ACHN (cell line): ENCODE measurements around the gene TNNT2.
A peak's percentile ranks its signal among the peaks of the same experiment; 100 is the strongest.

Experiments
- DNase-seq: peaks from one replicate; pipeline ENCODE4 v3.0.0-alpha.2; 2015
- in situ Hi-C: cut with HindIII; loops from 2 replicates; pipeline ENCODE4 v1.10.0; 2017; ENCODE audit warnings: low sequenced_read_pairs, low pct_ligation_motif_present, low pct_unique_long_range_greater_than_20kb

TNNT2 gene

GRCh38 chr1:201360901-201361651, 16.4 kb downstream of the TNNT2 start:
- no peak for DNase-seq
- in situ Hi-C loops = no loop called here

GRCh38 chr1:201360486-201360885, 17.0 kb downstream of the TNNT2 start:
- DNase-seq = no peak
- in situ Hi-C loops = no loop called here

GRCh38 chr1:201359873-201360210, 17.6 kb downstream of the TNNT2 start:
- in situ Hi-C loops = no loop called here

GRCh38 chr1:201359031-201359872, 18.2 kb downstream of the TNNT2 start:
- in situ Hi-C loops = no loop called here
- DNase-seq = no peak

More at GRCh38 chr1:201359873-201360210, 17.6 kb downstream of the TNNT2 start:
- no peak for DNase-seq

GRCh38 chr1:201358596-201358995, 18.9 kb downstream of the TNNT2 start:
- in situ Hi-C loops = no loop called here
- no peak for DNase-seq

GRCh38 chr1:201357636-201358348, 19.7 kb downstream of the TNNT2 start:
- no peak for DNase-seq
- in situ Hi-C loops = no loop called here

- no peak for DNase-seq
- in situ Hi-C loops = no loop called here
Measured at GRCh38 chr1:201357211-201357610, 20.3 kb downstream of the TNNT2 start.

- DNase-seq = no peak
- in situ Hi-C loops = no loop called here
Measured at GRCh38 chr1:201356701-201357100, 20.8 kb downstream of the TNNT2 start.

- in situ Hi-C loops = no loop called here
- no peak for DNase-seq
Measured at GRCh38 chr1:201356236-201356635, 21.2 kb downstream of the TNNT2 start.

GRCh38 chr1:201355471-201355870, 22.0 kb downstream of the TNNT2 start:
- no peak for DNase-seq
- in situ Hi-C loops = no loop called here

- in situ Hi-C loops = no loop called here
- DNase-seq = no peak
Measured at GRCh38 chr1:201354901-201355295, 22.6 kb downstream of the TNNT2 start.

- in situ Hi-C loops = no loop called here
- DNase-seq = no peak
Measured at GRCh38 chr1:201354151-201354900, 23.2 kb downstream of the TNNT2 start.

GRCh38 chr1:201353186-201353940, 24.1 kb downstream of the TNNT2 start:
- DNase-seq = no peak
- in situ Hi-C loops = no loop called here

- no peak for DNase-seq
- in situ Hi-C loops = no loop called here
Measured at GRCh38 chr1:201351617-201352016, 25.9 kb downstream of the TNNT2 start.

- DNase-seq = no peak
- in situ Hi-C loops = no loop called here
Measured at GRCh38 chr1:201350884-201351283, 26.6 kb downstream of the TNNT2 start.

- in situ Hi-C loops = no loop called here
- no peak for DNase-seq
Measured at GRCh38 chr1:201350361-201350725, 27.1 kb downstream of the TNNT2 start.

GRCh38 chr1:201349092-201349491, 28.4 kb downstream of the TNNT2 start:
- no peak for DNase-seq
- in situ Hi-C loops = no loop called here

GRCh38 chr1:201348211-201348566, 29.3 kb downstream of the TNNT2 start:
- in situ Hi-C loops = no loop called here
- DNase-seq = peak; percentile 75
